ENCODE measurements around the gene CFAP221. TPM values are rescaled to one million over a fixed set of nuclear protein-coding genes. Genes with fewer than 3 reads are reported as not detected.

CFAP221 gene
- total RNA-seq, 1 experiment from 2014 or later, result not detected

DNA sequence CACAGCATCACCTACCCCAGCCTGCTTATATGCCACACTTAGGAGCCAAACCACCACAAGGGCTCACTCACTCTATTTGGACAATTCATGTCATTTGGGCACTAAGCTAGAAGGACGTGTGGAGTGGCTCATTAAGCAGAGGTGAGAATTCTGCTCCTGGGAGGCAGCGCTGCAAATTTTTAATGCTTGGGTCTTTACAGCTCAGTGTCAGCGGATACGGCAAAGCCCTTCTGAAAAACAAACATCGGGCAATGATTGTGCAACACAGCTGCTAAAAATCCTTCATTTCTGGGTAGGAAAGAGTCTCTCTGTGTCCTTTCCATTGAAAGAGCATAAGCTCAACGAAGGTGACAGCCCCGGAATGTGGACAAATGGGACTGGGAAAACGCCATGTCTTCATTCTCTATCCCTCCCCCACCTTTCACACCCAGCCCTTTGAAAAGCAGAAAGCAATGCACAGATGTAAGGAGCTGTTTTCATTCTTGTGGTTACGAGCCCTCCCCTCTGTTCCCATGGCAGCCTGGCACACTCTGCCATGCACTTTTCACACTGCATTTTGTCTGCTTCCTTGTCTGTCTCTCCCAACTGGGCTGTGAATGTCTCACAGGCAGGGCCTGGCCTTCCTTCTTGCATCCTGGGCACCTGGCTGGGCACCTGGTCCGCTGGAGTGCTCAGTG lies 150.7 kb downstream of the CFAP221 start:
- peak in 1 of 2 experiments; percentile 63 for DNase-seq
- Histone ChIP-seq H3K9me2 (ENCODE audit: insufficient read depth) (no peaks in the 10 kb centered on the region), H3K4me2 (peak overlapping the region; percentile 2; the same call in 1 of the 2 replicates), H3K79me2 (ENCODE audit: low read depth) (no peaks in the 10 kb centered on the region), H3K27ac (no peak overlapping the region), H3K4me3 (no peak overlapping the region), H3K36me3 (ENCODE audit: low read depth) (no peaks in the 10 kb centered on the region), H3K4me1 (replicated peaks; ENCODE audit: insufficient read depth) (no peaks in the 10 kb centered on the region), H4K20me1 (ENCODE audit: insufficient read depth) (no peaks in the 10 kb centered on the region), H3K27me3 (ENCODE audit: insufficient read depth, low read depth) (no peaks in the 10 kb centered on the region), H3K9me3 (ENCODE audit: insufficient read depth, low read depth) (no peaks in the 10 kb centered on the region), H2AFZ (no peak overlapping the region), H3F3A (ENCODE audit: insufficient read depth, low read depth) (no peaks in the 10 kb centered on the region)
- TF ChIP-seq EZH2 (IDR thresholded peaks at IDR 0.05; ENCODE audit: low read depth), result no peak
- TF ChIP-seq, protein P1, sequence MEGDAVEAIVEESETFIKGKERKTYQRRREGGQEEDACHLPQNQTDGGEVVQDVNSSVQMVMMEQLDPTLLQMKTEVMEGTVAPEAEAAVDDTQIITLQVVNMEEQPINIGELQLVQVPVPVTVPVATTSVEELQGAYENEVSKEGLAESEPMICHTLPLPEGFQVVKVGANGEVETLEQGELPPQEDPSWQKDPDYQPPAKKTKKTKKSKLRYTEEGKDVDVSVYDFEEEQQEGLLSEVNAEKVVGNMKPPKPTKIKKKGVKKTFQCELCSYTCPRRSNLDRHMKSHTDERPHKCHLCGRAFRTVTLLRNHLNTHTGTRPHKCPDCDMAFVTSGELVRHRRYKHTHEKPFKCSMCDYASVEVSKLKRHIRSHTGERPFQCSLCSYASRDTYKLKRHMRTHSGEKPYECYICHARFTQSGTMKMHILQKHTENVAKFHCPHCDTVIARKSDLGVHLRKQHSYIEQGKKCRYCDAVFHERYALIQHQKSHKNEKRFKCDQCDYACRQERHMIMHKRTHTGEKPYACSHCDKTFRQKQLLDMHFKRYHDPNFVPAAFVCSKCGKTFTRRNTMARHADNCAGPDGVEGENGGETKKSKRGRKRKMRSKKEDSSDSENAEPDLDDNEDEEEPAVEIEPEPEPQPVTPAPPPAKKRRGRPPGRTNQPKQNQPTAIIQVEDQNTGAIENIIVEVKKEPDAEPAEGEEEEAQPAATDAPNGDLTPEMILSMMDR (conservative IDR thresholded peaks at IDR 0.05), result no peak
- no TSS peak for BruUV-seq (replicated peaks)
- intact Hi-C loops (cut with micrococcal nuclease; ENCODE audit: unreplicated experiment), result no loop called here
- POLR2A ChIA-PET (ENCODE audit: unreplicated experiment), result no interaction called here
- CTCF ChIA-PET, result interaction anchor here (0.6 to 0.7 kb wide), 2 partner anchors 16 to 155 kb away, joined by 4 to 8 read pairs; partner anchors contain the start of gene TMEM177

DNA sequence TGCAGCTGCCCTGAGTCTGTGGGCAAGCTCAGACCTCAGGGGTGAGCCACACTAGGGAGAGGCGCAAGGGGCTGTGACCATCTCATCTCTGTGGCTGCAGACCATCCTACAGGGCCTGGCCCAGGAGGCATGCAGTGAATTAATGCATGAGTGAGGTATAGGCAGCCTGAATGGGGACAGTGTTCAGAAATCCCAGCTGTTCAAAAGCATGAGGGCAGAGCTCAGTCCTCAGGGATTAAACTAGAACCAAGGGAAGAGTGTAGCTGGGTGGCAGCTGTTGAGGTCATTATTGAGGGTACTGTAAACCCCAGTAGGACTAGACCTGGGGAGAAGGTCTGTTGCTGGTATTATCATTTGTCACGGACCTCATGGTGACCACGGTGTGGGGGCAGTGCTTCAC lies 151.8 kb downstream of the CFAP221 start:
- H2AFZ ChIP-seq, result no peak overlapping the region
- H3K9me2 ChIP-seq (ENCODE audit: insufficient read depth), result no peaks in the 10 kb centered on the region
- H3K27me3 ChIP-seq (ENCODE audit: insufficient read depth, low read depth), result no peaks in the 10 kb centered on the region
- H3K4me2 ChIP-seq, result no peak overlapping the region
- H4K20me1 ChIP-seq (ENCODE audit: insufficient read depth), result no peaks in the 10 kb centered on the region
- no peak overlapping the region for H3K4me3 ChIP-seq
- no peak for DNase-seq
- no peaks in the 10 kb centered on the region for H3F3A ChIP-seq (ENCODE audit: insufficient read depth, low read depth)
- intact Hi-C loops (cut with micrococcal nuclease; ENCODE audit: unreplicated experiment), result no loop called here
- no peaks in the 10 kb centered on the region for H3K9me3 ChIP-seq (ENCODE audit: insufficient read depth, low read depth)
- no peaks in the 10 kb centered on the region for H3K4me1 ChIP-seq (replicated peaks; ENCODE audit: insufficient read depth)
- H3K79me2 ChIP-seq (ENCODE audit: low read depth), result no peaks in the 10 kb centered on the region
- no peak for TF ChIP-seq EZH2 (IDR thresholded peaks at IDR 0.05; ENCODE audit: low read depth)
- TF ChIP-seq, protein P1 (conservative IDR thresholded peaks at IDR 0.05), result no peak
- ChIA-PET CTCF (no interaction called here), POLR2A (ENCODE audit: unreplicated experiment) (no interaction called here)
- BruUV-seq (replicated peaks), result no TSS peak
- no peak overlapping the region for H3K27ac ChIP-seq
- no peaks in the 10 kb centered on the region for H3K36me3 ChIP-seq (ENCODE audit: low read depth)

DNA sequence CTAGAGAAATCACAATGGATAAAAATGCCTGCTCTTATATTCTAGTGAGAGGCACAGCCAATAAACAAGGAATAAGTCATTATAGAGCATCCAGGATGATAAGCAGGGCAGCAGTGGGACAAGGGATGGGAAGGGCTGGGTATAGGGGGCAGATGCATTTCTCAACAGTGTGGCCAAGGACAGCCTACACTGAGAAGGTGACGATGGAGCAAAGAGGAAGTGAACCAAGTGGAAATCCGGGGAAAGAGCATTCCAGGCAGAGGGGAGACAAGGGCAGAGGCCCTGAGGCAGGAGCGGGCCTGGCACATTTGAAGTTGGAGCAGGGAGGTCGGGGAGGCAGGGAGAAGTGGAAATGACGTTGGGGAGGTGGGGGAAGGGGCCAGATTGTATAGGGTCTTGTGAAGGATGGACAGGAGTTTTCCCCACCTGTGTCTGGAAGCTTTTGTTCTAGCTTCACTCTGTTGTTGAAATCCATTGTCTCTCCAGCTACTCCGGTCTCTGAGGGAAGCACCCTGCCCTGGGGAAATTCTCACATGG lies 152.3 kb downstream of the CFAP221 start:
- Histone ChIP-seq H3K4me3 (no peak overlapping the region), H3F3A (ENCODE audit: insufficient read depth, low read depth) (no peaks in the 10 kb centered on the region), H3K9me3 (ENCODE audit: insufficient read depth, low read depth) (no peaks in the 10 kb centered on the region), H4K20me1 (ENCODE audit: insufficient read depth) (no peaks in the 10 kb centered on the region; the same call in 1 of the 2 replicates), H3K36me3 (ENCODE audit: low read depth) (no peaks in the 10 kb centered on the region), H3K4me2 (no peak overlapping the region), H2AFZ (no peak overlapping the region), H3K27me3 (ENCODE audit: insufficient read depth, low read depth) (no peaks in the 10 kb centered on the region), H3K79me2 (ENCODE audit: low read depth) (no peaks in the 10 kb centered on the region), H3K4me1 (replicated peaks; ENCODE audit: insufficient read depth) (no peaks in the 10 kb centered on the region), H3K27ac (no peak overlapping the region), H3K9me2 (ENCODE audit: insufficient read depth) (no peaks in the 10 kb centered on the region)
- CTCF ChIA-PET, result no interaction called here
- intact Hi-C loops (cut with micrococcal nuclease; ENCODE audit: unreplicated experiment), result no loop called here
- TF ChIP-seq, protein P1 (conservative IDR thresholded peaks at IDR 0.05), result no peak
- TF ChIP-seq EZH2 (IDR thresholded peaks at IDR 0.05; ENCODE audit: low read depth), result no peak
- BruUV-seq (replicated peaks), result no TSS peak
- POLR2A ChIA-PET (ENCODE audit: unreplicated experiment), result no interaction called here
- DNase-seq, result no peak

Data from PC-9 (cell line).